GM18498 (cell line): Measurements from ENCODE around the gene BICD2.

Experiments
- ATAC-seq: cut with Tn5 transposase; IDR thresholded peaks from one replicate; pipeline ENCODE4 v1.9.1; 2021; ENCODE audit warnings: mild to moderate bottlenecking, moderate library complexity; ENCODE audit not compliant: unreplicated experiment

BICD2 gene

GRCh38 chr9:92716557-92716956 lies 48.1 kb downstream of the BICD2 start:
- no peak for ATAC-seq

GRCh38 chr9:92715488-92716231 lies 49.0 kb downstream of the BICD2 start:
- no peak for ATAC-seq

- no peak for ATAC-seq
Observed at GRCh38 chr9:92714787-92715487, 49.7 kb downstream of the BICD2 start.

GRCh38 chr9:92714016-92714415 lies 50.6 kb downstream of the BICD2 start:
- ATAC-seq: no peak

GRCh38 chr9:92713528-92713927 lies 51.1 kb downstream of the BICD2 start:
- ATAC-seq: no peak

- ATAC-seq: no peak
Observed at GRCh38 chr9:92712767-92713166, 51.9 kb downstream of the BICD2 start.

- ATAC-seq: no peak
Observed at GRCh38 chr9:92711844-92712243, 52.8 kb downstream of the BICD2 start.

GRCh38 chr9:92711146-92711545 lies 53.5 kb downstream of the BICD2 start:
- no peak for ATAC-seq

- no peak for ATAC-seq
Observed at GRCh38 chr9:92710368-92710767, 54.3 kb downstream of the BICD2 start.

GRCh38 chr9:92709954-92710353 lies 54.7 kb downstream of the BICD2 start:
- no peak for ATAC-seq

- ATAC-seq: no peak
Observed at GRCh38 chr9:92709240-92709639, 55.4 kb downstream of the BICD2 start.

- no peak for ATAC-seq
Observed at GRCh38 chr9:92707530-92707929, 57.1 kb downstream of the BICD2 start.

- peak; percentile 65 for ATAC-seq
Observed at GRCh38 chr9:92706218-92706940, 58.3 kb downstream of the BICD2 start.

- ATAC-seq: no peak
Observed at GRCh38 chr9:92704528-92704927, 60.1 kb downstream of the BICD2 start.

GRCh38 chr9:92696619-92697018 lies 68.0 kb downstream of the BICD2 start:
- no peak for ATAC-seq

- no peak for ATAC-seq
Observed at GRCh38 chr9:92686954-92687353, 77.7 kb downstream of the BICD2 start.

- ATAC-seq: no peak
Observed at GRCh38 chr9:92685022-92685421, 79.6 kb downstream of the BICD2 start.

- ATAC-seq: no peak
Observed at GRCh38 chr9:92682269-92682668, 82.4 kb downstream of the BICD2 start.

- ATAC-seq: no peak
Observed at GRCh38 chr9:92680166-92681119, 84.2 kb downstream of the BICD2 start.

GRCh38 chr9:92679413-92680165 lies 85.0 kb downstream of the BICD2 start:
- no peak for ATAC-seq
